ENCODE measurements around the gene DPEP2NB. TPM values are rescaled to one million over a fixed set of nuclear protein-coding genes. Genes with fewer than 3 reads are reported as not detected.

DPEP2NB gene
- total RNA-seq, 1 experiment from 2014 or later, result not detected

GRCh38 chr16:68021490-68021889, 5.8 kb upstream of the DPEP2NB start:
- peaks cover 8% of the 10 kb centered on the region; the same call in 1 of the 2 replicates for H3K79me2 ChIP-seq (ENCODE audit: insufficient read depth, low read length)
- no peak overlapping the region for H4K8ac ChIP-seq (replicated peaks; ENCODE audit: insufficient read length, low read depth, low read length)
- no CpG with 5 or more reads among the region's 10 CpGs for WGBS (ENCODE audit: extremely low coverage, insufficient read length, low lambda C conversion rate)
- no peak overlapping the region for H4K91ac ChIP-seq (ENCODE audit: insufficient read length, low read depth, low read length)
- no peak overlapping the region for H3K18ac ChIP-seq (ENCODE audit: insufficient read length, low read depth, low read length)
- H3K36me3 Mint-ChIP-seq (ENCODE audit: insufficient read depth in 1 of 3, low read depth in 3 of 3), result peaks cover 9 to 22% (median 16%) of the 10 kb centered on the region in 3 experiments
- H3K79me1 ChIP-seq (ENCODE audit: insufficient read depth, low read depth, low read length, poor library complexity, severe bottlenecking), result peaks cover 4% of the 10 kb centered on the region
- H3K9ac ChIP-seq (ENCODE audit: extremely low read depth, insufficient read length, low read length), result no peak overlapping the region
- no peak overlapping the region for H3K27ac Mint-ChIP-seq
- no peak overlapping the region for H2AK5ac ChIP-seq (ENCODE audit: insufficient read length, low read length)
- no peak overlapping the region for H2BK120ac ChIP-seq (ENCODE audit: low read depth, low read length, poor library complexity, severe bottlenecking)
- H3K23me2 ChIP-seq (ENCODE audit: insufficient read length, low read depth, low read length, poor library complexity, severe bottlenecking), result peaks cover 5% of the 10 kb centered on the region
- no peaks in the 10 kb centered on the region for H4K20me1 ChIP-seq (ENCODE audit: control insufficient read depth, insufficient read depth, insufficient read length)
- H3K56ac ChIP-seq (ENCODE audit: insufficient read length, low read depth, low read length), result no peak overlapping the region
- H3K9me3 ChIP-seq (ENCODE audit: control insufficient read depth, low read depth, low read length), result no peaks in the 10 kb centered on the region
- no peak overlapping the region for H2BK5ac ChIP-seq (ENCODE audit: insufficient read length, low read length)
- H3K9me3 Mint-ChIP-seq, result no peaks in the 10 kb centered on the region; a peak in 1 of 5 replicates
- DNase-seq, result no peak
- H3K14ac ChIP-seq (ENCODE audit: insufficient read depth, low read length), result no peak overlapping the region
- H4K5ac ChIP-seq (ENCODE audit: insufficient read length, low read depth, low read length), result no peak overlapping the region
- H3K4me2 ChIP-seq (ENCODE audit: insufficient read depth, insufficient read length, low read length), result peak overlapping the region; percentile 82
- no peak overlapping the region for H2BK12ac ChIP-seq (ENCODE audit: insufficient read length, low read depth, low read length)
- H2AFZ ChIP-seq (ENCODE audit: low read length), result no peak overlapping the region
- no peak overlapping the region for H2BK20ac ChIP-seq (ENCODE audit: low read depth, low read length, poor library complexity, severe bottlenecking)
- no peak overlapping the region for H2BK15ac ChIP-seq (ENCODE audit: low read depth, low read length)
- no peak overlapping the region for H3K23ac ChIP-seq (ENCODE audit: insufficient read length, low read depth, low read length)
- H3K27me3 Mint-ChIP-seq (ENCODE audit: low read depth), result no peaks in the 10 kb centered on the region; the same call in 1 of the 2 replicates
- H3K4ac ChIP-seq (ENCODE audit: low read depth, low read length), result no peak overlapping the region
- TF ChIP-seq, protein P1, sequence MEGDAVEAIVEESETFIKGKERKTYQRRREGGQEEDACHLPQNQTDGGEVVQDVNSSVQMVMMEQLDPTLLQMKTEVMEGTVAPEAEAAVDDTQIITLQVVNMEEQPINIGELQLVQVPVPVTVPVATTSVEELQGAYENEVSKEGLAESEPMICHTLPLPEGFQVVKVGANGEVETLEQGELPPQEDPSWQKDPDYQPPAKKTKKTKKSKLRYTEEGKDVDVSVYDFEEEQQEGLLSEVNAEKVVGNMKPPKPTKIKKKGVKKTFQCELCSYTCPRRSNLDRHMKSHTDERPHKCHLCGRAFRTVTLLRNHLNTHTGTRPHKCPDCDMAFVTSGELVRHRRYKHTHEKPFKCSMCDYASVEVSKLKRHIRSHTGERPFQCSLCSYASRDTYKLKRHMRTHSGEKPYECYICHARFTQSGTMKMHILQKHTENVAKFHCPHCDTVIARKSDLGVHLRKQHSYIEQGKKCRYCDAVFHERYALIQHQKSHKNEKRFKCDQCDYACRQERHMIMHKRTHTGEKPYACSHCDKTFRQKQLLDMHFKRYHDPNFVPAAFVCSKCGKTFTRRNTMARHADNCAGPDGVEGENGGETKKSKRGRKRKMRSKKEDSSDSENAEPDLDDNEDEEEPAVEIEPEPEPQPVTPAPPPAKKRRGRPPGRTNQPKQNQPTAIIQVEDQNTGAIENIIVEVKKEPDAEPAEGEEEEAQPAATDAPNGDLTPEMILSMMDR (conservative IDR thresholded peaks at IDR 0.05), result no peak
- no peaks in the 10 kb centered on the region for H3K27me3 ChIP-seq (ENCODE audit: insufficient read depth, low read length)
- H3T11ph ChIP-seq (ENCODE audit: low read length), result no peak overlapping the region
- H3K4me1 ChIP-seq (ENCODE audit: insufficient read depth, low read length), result peaks cover 4% of the 10 kb centered on the region; the same call in 1 of the 2 replicates
- H3K4me1 Mint-ChIP-seq, result peaks cover 6 to 17% of the 10 kb centered on the region in 2 experiments
- no peak overlapping the region for H3K27ac ChIP-seq (ENCODE audit: insufficient read length, low read depth, low read length)
- peak overlapping the region; percentile 95 to 100 for H3K4me3 Mint-ChIP-seq
